Ishikawa (cell line): ENCODE data around the gene ZNF341.

ENCODE experiments used
- CEBPB ChIP-seq: IDR thresholded peaks from 2 replicates; pipeline ENCODE4 v1.6.1; 2012
- MAX ChIP-seq: IDR thresholded peaks from 2 replicates; pipeline ENCODE4 v1.6.1; 2012
- REST ChIP-seq: IDR thresholded peaks from 2 replicates; pipeline ENCODE4 v1.6.1; 2012; ENCODE audit warnings: low read depth, mild to moderate bottlenecking
- TCF12 ChIP-seq: IDR thresholded peaks from 2 replicates; pipeline ENCODE4 v1.6.1; 2012; ENCODE audit warnings: low read depth
- YY1 ChIP-seq: IDR thresholded peaks from 2 replicates; pipeline ENCODE4 v1.6.1; 2012; ENCODE audit warnings: low read depth

- TF ChIP-seq YY1 (no peak), CEBPB (no peak), MAX (no peak), TCF12 (no peak), REST (no peak)
These were observed 37.2 kb upstream of the ZNF341 start for GRCh38 chr20:33694639-33695012.
